ENCODE results near the gene GLB1L2.

The GLB1L2 gene

GRCh38 chr11:134367781-134368180 is 36.0 kb downstream of the GLB1L2 start:
- DNase-seq (ENCODE audit: low read depth, low spot score), result no peak

GRCh38 chr11:134369656-134370525 is 38.1 kb downstream of the GLB1L2 start:
- DNase-seq (ENCODE audit: low read depth, low spot score), result no peak

- no peak for DNase-seq (ENCODE audit: low read depth, low spot score)
These were observed 39.0 kb downstream of the GLB1L2 start for GRCh38 chr11:134370526-134371435.

GRCh38 chr11:134371436-134372185 is 39.8 kb downstream of the GLB1L2 start:
- DNase-seq (ENCODE audit: low read depth, low spot score), result no peak

GRCh38 chr11:134372536-134372935 is 40.7 kb downstream of the GLB1L2 start:
- DNase-seq (ENCODE audit: low read depth, low spot score), result no peak

GRCh38 chr11:134372961-134373360 is 41.2 kb downstream of the GLB1L2 start:
- no peak for DNase-seq (ENCODE audit: low read depth, low spot score)

- DNase-seq (ENCODE audit: low read depth, low spot score), result no peak
These were observed 41.8 kb downstream of the GLB1L2 start for GRCh38 chr11:134373591-134374052.

GRCh38 chr11:134374171-134374570 is 42.4 kb downstream of the GLB1L2 start:
- DNase-seq (ENCODE audit: low read depth, low spot score), result no peak

GRCh38 chr11:134374891-134375550 is 43.2 kb downstream of the GLB1L2 start:
- DNase-seq (ENCODE audit: low read depth, low spot score), result no peak

- DNase-seq (ENCODE audit: low read depth, low spot score), result no peak
These were observed 44.5 kb downstream of the GLB1L2 start for GRCh38 chr11:134376150-134376921.

- DNase-seq (ENCODE audit: low read depth, low spot score), result no peak
These were observed 46.1 kb downstream of the GLB1L2 start for GRCh38 chr11:134377876-134378275.

GRCh38 chr11:134379241-134379640 is 47.5 kb downstream of the GLB1L2 start:
- no peak for DNase-seq (ENCODE audit: low read depth, low spot score)

GRCh38 chr11:134380229-134380628 is 48.4 kb downstream of the GLB1L2 start:
- DNase-seq (ENCODE audit: low read depth, low spot score), result no peak

GRCh38 chr11:134380785-134381184 is 49.0 kb downstream of the GLB1L2 start:
- DNase-seq (ENCODE audit: low read depth, low spot score), result no peak

- no peak for DNase-seq (ENCODE audit: low read depth, low spot score)
These were observed 50.5 kb downstream of the GLB1L2 start for GRCh38 chr11:134382257-134382656.

- DNase-seq (ENCODE audit: low read depth, low spot score), result no peak
These were observed 51.0 kb downstream of the GLB1L2 start for GRCh38 chr11:134382830-134383229.

- DNase-seq (ENCODE audit: low read depth, low spot score), result no peak
These were observed 51.9 kb downstream of the GLB1L2 start for GRCh38 chr11:134383576-134384221.

GRCh38 chr11:134384406-134384805 is 52.6 kb downstream of the GLB1L2 start:
- no peak for DNase-seq (ENCODE audit: low read depth, low spot score)

GRCh38 chr11:134385171-134385570 is 53.4 kb downstream of the GLB1L2 start:
- DNase-seq (ENCODE audit: low read depth, low spot score), result no peak

Data from smooth muscle cell of the brain vasculature (primary cell).